H1 (cell line): Measurements from ENCODE around the gene PLSCR3. TPM values are rescaled to one million over a fixed set of nuclear protein-coding genes. Genes with fewer than 3 reads are reported as not detected.

Source experiments
- CBX5 ChIP-seq: fragments of 300-800, 300-1000 bp; sonication (generic); IDR thresholded peaks from 2 replicates; pipeline ENCODE4 v1.7.1; 2016; ENCODE audit warnings: antibody characterized with exemption, low read length, low read depth
- SRF ChIP-seq: IDR thresholded peaks from 2 replicates; pipeline ENCODE4 v1.6.1; 2011; ENCODE audit warnings: mild to moderate bottlenecking, low read depth, low read length, moderate library complexity
- polyA plus RNA-seq, 7 experiments: library from polyadenylated mRNA; depleted of rRNA in 3 of 7; stranded (reverse) in 5 of 7; unstranded in 2 of 7; fragments of >200 nt in 5 of 7; fragments of 200-250 nt in 2 of 7; gene quantifications; 1 replicate in 5 of 7; 2 replicates in 1 of 7; 4 replicates in 1 of 7; pipeline versions ENCODE4 v1.2.1 to v1.2.3, GENCODE V29; 2011 to 2013; ENCODE audit warnings: missing spikeins in 2 of 7, mixed read lengths in 2 of 7
- total RNA-seq: library from RNA; stranded (reverse); fragmentation: NEBNext Ultra II Directional; extraction: Animal tissue kit (Norgen Biotek cat#: 25700); gene quantifications from 2 replicates; pipeline ENCODE4 v1.2.1, GENCODE V29; 2021

Gene PLSCR3
- total and polyA plus RNA-seq, 2 of the 8 experiments (the other 6 are each of a cell fraction or from before 2014, with no cell fraction given): 36.1 to 38.7 TPM

- no peak for TF ChIP-seq SRF
- TF ChIP-seq CBX5: no peak
These were observed 23.5 kb downstream of the PLSCR3 start (continued) for GRCh38 chr17:7370853-7371252.
